NCI-H1105 treated with DMSO at 0.1 percent for 48 hours (cell line): Measurements from ENCODE around the gene GPR119.
"Not testable (repeated sequence)": the region's sequence is repeated elsewhere in the genome, so short reads cannot be mapped to it uniquely, and the experiment has no call there.

Experiments
- DNase-seq: peaks from one replicate; lab custom pipeline; 2025; lab: John Stamatoyannopoulos, UW

Gene GPR119

GRCh38 chrX:130385520-130385919, at the start of gene GPR119:
TSS of gene GPR119 (minus strand) at chrX:130385674. CDS start at chrX:130385447, 227 bp downstream.
- no peak for DNase-seq

- DNase-seq, result not testable (repeated sequence)
Measured at GRCh38 chrX:130429236-130429635, 43.8 kb upstream of the GPR119 start.

- no peak for DNase-seq
Measured at GRCh38 chrX:130426531-130426930, 41.1 kb upstream of the GPR119 start.

- no peak for DNase-seq
Measured at GRCh38 chrX:130419263-130419662, 33.8 kb upstream of the GPR119 start.

- no peak for DNase-seq
Measured at GRCh38 chrX:130418740-130419139, 33.3 kb upstream of the GPR119 start.

GRCh38 chrX:130418066-130418465, 32.6 kb upstream of the GPR119 start:
- DNase-seq, result no peak

- no peak for DNase-seq
Measured at GRCh38 chrX:130416785-130417184, 31.3 kb upstream of the GPR119 start.

- no peak for DNase-seq
Measured at GRCh38 chrX:130415201-130415600, 29.7 kb upstream of the GPR119 start.

GRCh38 chrX:130414800-130415199, 29.3 kb upstream of the GPR119 start:
- DNase-seq, result no peak

GRCh38 chrX:130413415-130413814, 27.9 kb upstream of the GPR119 start:
- DNase-seq, result no peak

GRCh38 chrX:130402208-130402684, 16.8 kb upstream of the GPR119 start:
- DNase-seq, result no peak

GRCh38 chrX:130401415-130402207, 16.1 kb upstream of the GPR119 start, which contains the start of gene RBMX2:
TSS of gene RBMX2 (plus strand) at chrX:130401987. CDS start at chrX:130402033, 46 bp downstream.
- peak; percentile 64 for DNase-seq

- no peak for DNase-seq
Measured at GRCh38 chrX:130395341-130395740, 9.9 kb upstream of the GPR119 start.

GRCh38 chrX:130393451-130394074, 8.1 kb upstream of the GPR119 start:
- DNase-seq, result peak; percentile 46

GRCh38 chrX:130386408-130386808, 934 bp upstream of the GPR119 start:
- no peak for DNase-seq

GRCh38 chrX:130378024-130378669, 7.3 kb downstream of the GPR119 start:
- no peak for DNase-seq

- DNase-seq, result no peak
Measured at GRCh38 chrX:130376077-130376476, 9.4 kb downstream of the GPR119 start.

GRCh38 chrX:130352050-130352449, 33.4 kb downstream of the GPR119 start:
- not testable (repeated sequence) for DNase-seq

GRCh38 chrX:130351567-130351966, 33.9 kb downstream of the GPR119 start:
- DNase-seq, result no peak

- DNase-seq, result no peak
Measured at GRCh38 chrX:130347321-130347720, 38.2 kb downstream of the GPR119 start.

GRCh38 chrX:130343411-130343810, 42.1 kb downstream of the GPR119 start:
- DNase-seq, result no peak

GRCh38 chrX:130340271-130340670, 45.2 kb downstream of the GPR119 start:
- DNase-seq, result no peak
